NCI-H1092 (cell line): Measurements from ENCODE around the gene SYNM.

Experiments used
- DNase-seq: peaks from one replicate; lab custom pipeline; 2025; lab: John Stamatoyannopoulos, UW

SYNM gene

GRCh38 chr15:99084965-99085364, 19.9 kb upstream of the SYNM start:
- DNase-seq: no peak

GRCh38 chr15:99085413-99086326, 19.2 kb upstream of the SYNM start:
- no peak for DNase-seq

GRCh38 chr15:99086327-99086667, 18.6 kb upstream of the SYNM start:
- no peak for DNase-seq

GRCh38 chr15:99087405-99087943, 17.4 kb upstream of the SYNM start:
- no peak for DNase-seq

- no peak for DNase-seq
Observed at GRCh38 chr15:99090011-99090699, 14.7 kb upstream of the SYNM start.

- DNase-seq: no peak
Observed at GRCh38 chr15:99090938-99091337, 13.9 kb upstream of the SYNM start.

- no peak for DNase-seq
Observed at GRCh38 chr15:99092554-99093172, 12.2 kb upstream of the SYNM start.

GRCh38 chr15:99095626-99096025, 9.3 kb upstream of the SYNM start:
- DNase-seq: no peak

- DNase-seq: no peak
Observed at GRCh38 chr15:99096173-99096893, 8.5 kb upstream of the SYNM start.

GRCh38 chr15:99096894-99097426, 7.9 kb upstream of the SYNM start:
- DNase-seq: no peak

GRCh38 chr15:99097441-99098410, 7.2 kb upstream of the SYNM start:
- DNase-seq: no peak

- DNase-seq: no peak
Observed at GRCh38 chr15:99098426-99098825, 6.5 kb upstream of the SYNM start.

- DNase-seq: no peak
Observed at GRCh38 chr15:99098991-99099390, 5.9 kb upstream of the SYNM start.

- DNase-seq: no peak
Observed at GRCh38 chr15:99099661-99100060, 5.2 kb upstream of the SYNM start.

- peak; percentile 44 for DNase-seq
Observed at GRCh38 chr15:99100245-99101173, 4.4 kb upstream of the SYNM start.

GRCh38 chr15:99101501-99101900, 3.4 kb upstream of the SYNM start:
- DNase-seq: no peak

GRCh38 chr15:99102332-99103235, 2.3 kb upstream of the SYNM start:
- no peak for DNase-seq

GRCh38 chr15:99103279-99103678, 1.6 kb upstream of the SYNM start:
- no peak for DNase-seq
